Panc1 (cell line): Measurements from ENCODE around the gene ABO. TPM values are rescaled to one million over a fixed set of nuclear protein-coding genes. Genes with fewer than 3 reads are reported as not detected.

Source experiments
- ATAC-seq: fragments of 200-7000 bp; cut with Tn5 transposase; 2 replicates; pipeline ENCODE4 v1.9.1; 2020; ENCODE audit warnings: mild to moderate bottlenecking, moderate library complexity
- Bru-seq: library from RNA; stranded (reverse); fragments of 400-500 nt; gene quantifications from one replicate; lab custom pipeline; 2021; lab: Mats Ljungman, UMichigan
- BruChase-seq, 2 experiments: library from RNA; stranded (reverse); fragments of 400-500 nt; gene quantifications; one replicate each; lab custom pipeline; 2021; lab: Mats Ljungman, UMichigan
- BruUV-seq: library from RNA; stranded (reverse); fragments of 400-500 nt; replicated peaks from 2 replicates; lab custom pipeline; 2021; lab: Mats Ljungman, UMichigan
- CTCF ChIA-PET: fragments of 300-600 bp; sonication (Branson Sonifier 250); formaldehyde crosslinking; loops from one replicate; lab custom pipeline; 2022; ENCODE audit warnings: antibody characterized with exemption; lab: Charles Lee
- POLR2A ChIA-PET: fragments of 300-600 bp; sonication (Branson Sonifier 250); formaldehyde crosslinking; loops from one replicate; lab custom pipeline; 2022; ENCODE audit warnings: antibody characterized with exemption; lab: Charles Lee
- DNase-seq: peaks from one replicate; pipeline ENCODE4 v3.0.0-alpha.2; 2010; ENCODE audit warnings: low read depth, low spot score
- H3K27ac ChIP-seq: 2 replicates; pipeline ENCODE4 v1.5.1; 2011; ENCODE audit warnings: mild to moderate bottlenecking, low read length, inconsistent platforms
- H3K27me3 ChIP-seq: fragments of 200-500 bp; sonication (Bioruptor generic); 2 replicates; pipeline ENCODE4 v1.6.0; 2014; ENCODE audit warnings: low read length, inconsistent platforms; ENCODE audit not compliant: control insufficient read depth, insufficient read depth
- H3K36me3 ChIP-seq: fragments of 200-500 bp; sonication (Bioruptor generic); 2 replicates; pipeline ENCODE4 v1.5.1; 2014; ENCODE audit warnings: inconsistent platforms, mild to moderate bottlenecking, low read length, moderate library complexity; ENCODE audit not compliant: control insufficient read depth, insufficient read depth
- H3K4me1 ChIP-seq: 2 replicates; pipeline ENCODE4 v1.5.1; 2011; ENCODE audit warnings: inconsistent platforms, mild to moderate bottlenecking, low read length, moderate library complexity; ENCODE audit not compliant: control insufficient read depth, insufficient read depth
- H3K4me3 ChIP-seq, 2 experiments: 2 replicates each; pipeline ENCODE4 v1.5.1; 2011 to 2012; ENCODE audit warnings: low read depth in 2 of 2, low read length in 2 of 2, mild to moderate bottlenecking in 2 of 2, inconsistent platforms in 1 of 2, moderate library complexity in 1 of 2
- H3K9me3 ChIP-seq: fragments of 200-500 bp; sonication (Bioruptor generic); 2 replicates; pipeline ENCODE4 v1.5.1; 2014; ENCODE audit warnings: low read depth, mild to moderate bottlenecking, inconsistent platforms, low read length, moderate library complexity; ENCODE audit not compliant: control insufficient read depth, insufficient read depth
- CTCF ChIP-seq: fragments of 450-650 bp; IDR thresholded peaks from 2 replicates; pipeline ENCODE4 v1.5.1; 2017; ENCODE audit warnings: mild to moderate bottlenecking
- REST ChIP-seq, 2 experiments: IDR thresholded peaks; 2 replicates each; pipeline ENCODE4 v1.6.1; 2011 to 2012; ENCODE audit warnings: low read depth in 2 of 2, control low read depth in 1 of 2, low read length in 1 of 2, mild to moderate bottlenecking in 1 of 2, moderate library complexity in 1 of 2; ENCODE audit not compliant: insufficient read depth in 1 of 2
- SIN3A ChIP-seq: IDR thresholded peaks from 2 replicates; pipeline ENCODE4 v1.6.1; 2012; ENCODE audit warnings: low read depth, mild to moderate bottlenecking, low read length, moderate library complexity, borderline replicate concordance; ENCODE audit not compliant: insufficient read depth
- in situ Hi-C: cut with HindIII; loops from 2 replicates; pipeline ENCODE4 v1.10.0; 2016; ENCODE audit warnings: low sequenced_read_pairs, low pct_unique_long_range_greater_than_20kb
- intact Hi-C: fragments of 100-400 bp; cut with micrococcal nuclease; formaldehyde crosslinking; loops from one replicate; pipeline ENCODE4 v1.10.0; 2022; ENCODE audit not compliant: unreplicated experiment
- long read RNA-seq: library from polyadenylated mRNA; unstranded; transcript quantifications from one replicate; pipeline ENCODE4 v2.0.0, GENCODE V29; 2021; ENCODE audit not compliant: unreplicated experiment
- polyA plus RNA-seq: library from polyadenylated mRNA; unstranded; fragments of >200 nt; gene quantifications from one replicate; pipeline ENCODE4 v1.2.1, GENCODE V29; 2012; ENCODE audit warnings: missing spikeins; ENCODE audit not compliant: insufficient read length
- total RNA-seq: library from RNA; stranded (reverse); gene quantifications from one replicate; pipeline ENCODE4 v1.2.1, GENCODE V29; 2021; ENCODE audit not compliant: unreplicated experiment

Gene ABO
- 0.10 TPM for total RNA-seq
- not detected for polyA plus RNA-seq
- percentile 20 among the genes with signal in this experiment for Bru-seq, nascent RNA
- percentile 22 among the genes with signal in this experiment for BruChase-seq, experiment 1, labeled RNA remaining after a 2-hour chase
- BruChase-seq, experiment 2, labeled RNA remaining after a 6-hour chase: percentile 18 among the genes with signal in this experiment
- long read RNA-seq: 0 reads

- intact Hi-C loops: no loop called here
- CTCF ChIA-PET: interaction anchor here (0.6 kb wide), 3 partner anchors 19 to 73 kb away, joined by 3 read pairs; no protein-coding TSS in a partner anchor
- ATAC-seq: peak; percentile 82
- H3K27me3 ChIP-seq: no peaks in the 10 kb centered on the region
- no peaks in the 10 kb centered on the region for H3K4me1 ChIP-seq
- in situ Hi-C loops: no loop called here
- no peak for DNase-seq
- TF ChIP-seq CTCF: peak; percentile 63; the same call in 1 of the 2 replicates
- no peak for TF ChIP-seq REST (IDR thresholded peaks at IDR 0.05; ENCODE audit: insufficient read depth in 1 of 2, low read depth in 2 of 2, low read length in 1 of 2)
- H3K27ac ChIP-seq: no peak within 1 kb of the TSS
- no peaks in the 10 kb centered on the region for H3K9me3 ChIP-seq
- no TSS peak for BruUV-seq
- no peaks in the 10 kb centered on the region for H3K36me3 ChIP-seq
- H3K4me3 ChIP-seq: peak within 1 kb of the TSS in 1 of 2 experiments; percentile 20; a peak in 1 of 4 replicates
- POLR2A ChIA-PET: no interaction called here
Observed at GRCh38 chr9:133275105-133276000, at the start of gene ABO. TSS of gene ABO (minus strand) at chr9:133275201.

GRCh38 chr9:133323991-133324703 is 49.1 kb upstream of the ABO start:
- ATAC-seq (no peak), DNase-seq (no peak)
- H3K27ac ChIP-seq: no peak overlapping the region
- H3K9me3 ChIP-seq: no peaks in the 10 kb centered on the region
- H3K27me3 ChIP-seq: no peaks in the 10 kb centered on the region
- H3K36me3 ChIP-seq: no peaks in the 10 kb centered on the region
- CTCF ChIA-PET: no interaction called here
- in situ Hi-C loops (no loop called here), intact Hi-C loops (no loop called here)
- no TSS peak for BruUV-seq
- TF ChIP-seq REST (IDR thresholded peaks at IDR 0.05; ENCODE audit: insufficient read depth in 1 of 2, low read depth in 2 of 2, low read length in 1 of 2) (no peak), SIN3A (no peak)
- POLR2A ChIA-PET: no interaction called here
- H3K4me1 ChIP-seq: no peaks in the 10 kb centered on the region
- H3K4me3 ChIP-seq: no peak overlapping the region
